Measurements from ENCODE around the gene ZNF638. TPM values are rescaled to one million over a fixed set of nuclear protein-coding genes. Genes with fewer than 3 reads are reported as not detected.
A peak's percentile ranks its signal among the peaks of the same experiment; 100 is the strongest.

ZNF638 gene
- total RNA-seq, 1 donor from 2014 or later, result 91.7 TPM

GRCh38 chr2:71298914-71299313 is 32.7 kb upstream of the ZNF638 start:
- no peak for DNase-seq (ENCODE audit: low read depth)
- Histone ChIP-seq H2AFZ (ENCODE audit: low read depth, low read length) (no peak overlapping the region), H3K9ac (ENCODE audit: low read length) (no peak overlapping the region), H3K9me3 (ENCODE audit: insufficient read depth, low read depth, low read length) (no peaks in the 10 kb centered on the region), H3K4me3 (ENCODE audit: insufficient read depth, low read depth, low read length) (no peak overlapping the region), H3K79me2 (ENCODE audit: insufficient read depth, low read length) (no peaks in the 10 kb centered on the region), H3K27ac (ENCODE audit: low read depth, low read length) (no peak overlapping the region), H3K36me3 (ENCODE audit: insufficient read depth, low read length) (no peaks in the 10 kb centered on the region), H3K27me3 (ENCODE audit: insufficient read depth, low read length) (peaks cover 3% of the 10 kb centered on the region), H4K20me1 (ENCODE audit: insufficient read depth, low read length) (no peaks in the 10 kb centered on the region), H3K4me1 (ENCODE audit: insufficient read depth, low read length) (no peaks in the 10 kb centered on the region), H3K4me2 (ENCODE audit: low read length) (no peak overlapping the region)
- Mint-ChIP-seq H3K27me3 (ENCODE audit: low read depth, unreplicated experiment) (no peaks in the 10 kb centered on the region), H3K36me3 (ENCODE audit: low read depth, unreplicated experiment) (no peaks in the 10 kb centered on the region), H3K9me3 (ENCODE audit: unreplicated experiment) (no peaks in the 10 kb centered on the region), H3K27ac (ENCODE audit: unreplicated experiment) (no peak overlapping the region), H3K4me1 (ENCODE audit: low read depth, unreplicated experiment) (peaks cover 2% of the 10 kb centered on the region), H3K4me3 (ENCODE audit: unreplicated experiment) (no peak overlapping the region)
- no peak for FAIRE-seq
- TF ChIP-seq, protein P1, sequence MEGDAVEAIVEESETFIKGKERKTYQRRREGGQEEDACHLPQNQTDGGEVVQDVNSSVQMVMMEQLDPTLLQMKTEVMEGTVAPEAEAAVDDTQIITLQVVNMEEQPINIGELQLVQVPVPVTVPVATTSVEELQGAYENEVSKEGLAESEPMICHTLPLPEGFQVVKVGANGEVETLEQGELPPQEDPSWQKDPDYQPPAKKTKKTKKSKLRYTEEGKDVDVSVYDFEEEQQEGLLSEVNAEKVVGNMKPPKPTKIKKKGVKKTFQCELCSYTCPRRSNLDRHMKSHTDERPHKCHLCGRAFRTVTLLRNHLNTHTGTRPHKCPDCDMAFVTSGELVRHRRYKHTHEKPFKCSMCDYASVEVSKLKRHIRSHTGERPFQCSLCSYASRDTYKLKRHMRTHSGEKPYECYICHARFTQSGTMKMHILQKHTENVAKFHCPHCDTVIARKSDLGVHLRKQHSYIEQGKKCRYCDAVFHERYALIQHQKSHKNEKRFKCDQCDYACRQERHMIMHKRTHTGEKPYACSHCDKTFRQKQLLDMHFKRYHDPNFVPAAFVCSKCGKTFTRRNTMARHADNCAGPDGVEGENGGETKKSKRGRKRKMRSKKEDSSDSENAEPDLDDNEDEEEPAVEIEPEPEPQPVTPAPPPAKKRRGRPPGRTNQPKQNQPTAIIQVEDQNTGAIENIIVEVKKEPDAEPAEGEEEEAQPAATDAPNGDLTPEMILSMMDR (IDR thresholded peaks at IDR 0.05; ENCODE audit: insufficient read depth, low read depth, low read length), result no peak
- no peak for TF ChIP-seq EZH2 (IDR thresholded peaks at IDR 0.05; ENCODE audit: insufficient read depth, low read length)

- Histone ChIP-seq H4K20me1 (ENCODE audit: insufficient read depth, low read length) (no peaks in the 10 kb centered on the region), H2AFZ (ENCODE audit: low read depth, low read length) (no peak overlapping the region), H3K9ac (ENCODE audit: low read length) (no peak overlapping the region), H3K27me3 (ENCODE audit: insufficient read depth, low read length) (peaks cover 3% of the 10 kb centered on the region), H3K9me3 (ENCODE audit: insufficient read depth, low read depth, low read length) (no peaks in the 10 kb centered on the region), H3K36me3 (ENCODE audit: insufficient read depth, low read length) (no peaks in the 10 kb centered on the region), H3K27ac (ENCODE audit: low read depth, low read length) (no peak overlapping the region), H3K4me3 (ENCODE audit: insufficient read depth, low read depth, low read length) (no peak overlapping the region), H3K79me2 (ENCODE audit: insufficient read depth, low read length) (no peaks in the 10 kb centered on the region), H3K4me2 (ENCODE audit: low read length) (no peak overlapping the region), H3K4me1 (ENCODE audit: insufficient read depth, low read length) (no peaks in the 10 kb centered on the region)
- TF ChIP-seq, protein P1 (IDR thresholded peaks at IDR 0.05; ENCODE audit: insufficient read depth, low read depth, low read length), result peak; percentile 76
- TF ChIP-seq EZH2 (IDR thresholded peaks at IDR 0.05; ENCODE audit: insufficient read depth, low read length), result no peak
- Mint-ChIP-seq H3K27me3 (ENCODE audit: low read depth, unreplicated experiment) (no peaks in the 10 kb centered on the region), H3K9me3 (ENCODE audit: unreplicated experiment) (no peaks in the 10 kb centered on the region), H3K4me1 (ENCODE audit: low read depth, unreplicated experiment) (peaks cover 5% of the 10 kb centered on the region), H3K27ac (ENCODE audit: unreplicated experiment) (no peak overlapping the region), H3K36me3 (ENCODE audit: low read depth, unreplicated experiment) (no peaks in the 10 kb centered on the region), H3K4me3 (ENCODE audit: unreplicated experiment) (no peak overlapping the region)
- DNase-seq (ENCODE audit: low read depth), result peak; percentile 10
- FAIRE-seq, result no peak
Observed at GRCh38 chr2:71299507-71299906, 32.1 kb upstream of the ZNF638 start.

DNA sequence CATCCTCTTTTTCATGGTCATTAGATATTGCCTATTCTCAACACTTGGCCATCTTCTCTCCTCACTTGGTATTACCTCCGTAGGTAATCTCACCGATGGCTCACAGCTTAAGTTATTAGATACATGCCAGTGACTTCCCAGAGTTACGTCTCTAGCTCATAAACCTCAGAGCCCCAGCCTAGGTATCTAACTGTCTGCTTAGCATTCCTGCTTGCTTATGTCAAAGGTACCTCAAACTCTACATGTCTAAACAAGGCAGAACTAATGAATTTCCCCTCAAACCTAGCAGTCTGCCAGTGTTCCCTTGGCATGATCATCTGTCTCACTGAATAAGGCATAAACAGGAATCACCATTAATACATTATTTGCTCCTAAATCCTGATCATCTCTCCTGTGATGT is 27.7 kb upstream of the ZNF638 start:
- DNase-seq (ENCODE audit: low read depth) (peak; percentile 18), FAIRE-seq (no peak)
- no peak for TF ChIP-seq EZH2 (IDR thresholded peaks at IDR 0.05; ENCODE audit: insufficient read depth, low read length)
- TF ChIP-seq, protein P1 (IDR thresholded peaks at IDR 0.05; ENCODE audit: insufficient read depth, low read depth, low read length), result no peak
- Histone ChIP-seq H3K9ac (ENCODE audit: low read length) (no peak overlapping the region), H3K27ac (ENCODE audit: low read depth, low read length) (no peak overlapping the region), H4K20me1 (ENCODE audit: insufficient read depth, low read length) (no peaks in the 10 kb centered on the region), H3K4me3 (ENCODE audit: insufficient read depth, low read depth, low read length) (no peak overlapping the region), H3K4me2 (ENCODE audit: low read length) (no peak overlapping the region), H3K4me1 (ENCODE audit: insufficient read depth, low read length) (no peaks in the 10 kb centered on the region), H2AFZ (ENCODE audit: low read depth, low read length) (no peak overlapping the region), H3K79me2 (ENCODE audit: insufficient read depth, low read length) (no peaks in the 10 kb centered on the region), H3K27me3 (ENCODE audit: insufficient read depth, low read length) (no peaks in the 10 kb centered on the region), H3K9me3 (ENCODE audit: insufficient read depth, low read depth, low read length) (no peaks in the 10 kb centered on the region), H3K36me3 (ENCODE audit: insufficient read depth, low read length) (no peaks in the 10 kb centered on the region)
- no peaks in the 10 kb centered on the region for H3K9me3 Mint-ChIP-seq (ENCODE audit: unreplicated experiment)
- no peak overlapping the region for H3K27ac Mint-ChIP-seq (ENCODE audit: unreplicated experiment)
- no peaks in the 10 kb centered on the region for H3K36me3 Mint-ChIP-seq (ENCODE audit: low read depth, unreplicated experiment)
- no peak overlapping the region for H3K4me3 Mint-ChIP-seq (ENCODE audit: unreplicated experiment)
- no peaks in the 10 kb centered on the region for H3K27me3 Mint-ChIP-seq (ENCODE audit: low read depth, unreplicated experiment)
- peaks cover 5% of the 10 kb centered on the region for H3K4me1 Mint-ChIP-seq (ENCODE audit: low read depth, unreplicated experiment)
